HG03469 (cell line): ENCODE measurements around the gene PAMR1.
"Not testable (repeated sequence)": the region's sequence is repeated elsewhere in the genome, so short reads cannot be mapped to it uniquely, and the experiment has no call there.

Source experiments
- ATAC-seq: cut with Tn5 transposase; IDR thresholded peaks from one replicate; pipeline ENCODE4 v1.9.1; 2021; ENCODE audit warnings: mild to moderate bottlenecking, moderate library complexity, moderate number of reproducible peaks; ENCODE audit not compliant: unreplicated experiment

PAMR1 gene, protein sequence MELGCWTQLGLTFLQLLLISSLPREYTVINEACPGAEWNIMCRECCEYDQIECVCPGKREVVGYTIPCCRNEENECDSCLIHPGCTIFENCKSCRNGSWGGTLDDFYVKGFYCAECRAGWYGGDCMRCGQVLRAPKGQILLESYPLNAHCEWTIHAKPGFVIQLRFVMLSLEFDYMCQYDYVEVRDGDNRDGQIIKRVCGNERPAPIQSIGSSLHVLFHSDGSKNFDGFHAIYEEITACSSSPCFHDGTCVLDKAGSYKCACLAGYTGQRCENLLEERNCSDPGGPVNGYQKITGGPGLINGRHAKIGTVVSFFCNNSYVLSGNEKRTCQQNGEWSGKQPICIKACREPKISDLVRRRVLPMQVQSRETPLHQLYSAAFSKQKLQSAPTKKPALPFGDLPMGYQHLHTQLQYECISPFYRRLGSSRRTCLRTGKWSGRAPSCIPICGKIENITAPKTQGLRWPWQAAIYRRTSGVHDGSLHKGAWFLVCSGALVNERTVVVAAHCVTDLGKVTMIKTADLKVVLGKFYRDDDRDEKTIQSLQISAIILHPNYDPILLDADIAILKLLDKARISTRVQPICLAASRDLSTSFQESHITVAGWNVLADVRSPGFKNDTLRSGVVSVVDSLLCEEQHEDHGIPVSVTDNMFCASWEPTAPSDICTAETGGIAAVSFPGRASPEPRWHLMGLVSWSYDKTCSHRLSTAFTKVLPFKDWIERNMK

GRCh38 chr11:35525501-35526175, at the start of gene PAMR1:
PAMR1 (minus strand) TSS chr11:35525616; CDS start chr11:35525585, 31 bp downstream.
- no peak for ATAC-seq

DNA sequence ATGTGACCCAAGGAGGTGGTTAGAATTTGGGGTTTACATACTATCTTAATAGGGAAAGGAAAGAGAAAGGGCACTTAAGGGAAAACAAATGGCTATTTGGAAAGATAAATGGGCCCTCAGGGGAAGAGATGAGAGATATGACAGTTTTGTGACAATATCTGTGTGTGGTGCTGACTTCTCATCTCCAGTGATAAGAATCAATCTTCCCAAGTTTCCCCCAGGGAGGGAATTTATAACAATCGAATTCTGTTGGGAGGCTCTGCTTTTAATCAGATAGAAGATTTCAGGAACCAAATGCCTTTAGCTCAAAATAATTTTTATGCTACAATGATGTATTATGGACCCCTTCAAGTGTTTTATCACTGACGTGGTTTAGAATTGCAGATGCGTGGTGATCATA, 46.3 kb upstream of the PAMR1 start:
- ATAC-seq = no peak

DNA sequence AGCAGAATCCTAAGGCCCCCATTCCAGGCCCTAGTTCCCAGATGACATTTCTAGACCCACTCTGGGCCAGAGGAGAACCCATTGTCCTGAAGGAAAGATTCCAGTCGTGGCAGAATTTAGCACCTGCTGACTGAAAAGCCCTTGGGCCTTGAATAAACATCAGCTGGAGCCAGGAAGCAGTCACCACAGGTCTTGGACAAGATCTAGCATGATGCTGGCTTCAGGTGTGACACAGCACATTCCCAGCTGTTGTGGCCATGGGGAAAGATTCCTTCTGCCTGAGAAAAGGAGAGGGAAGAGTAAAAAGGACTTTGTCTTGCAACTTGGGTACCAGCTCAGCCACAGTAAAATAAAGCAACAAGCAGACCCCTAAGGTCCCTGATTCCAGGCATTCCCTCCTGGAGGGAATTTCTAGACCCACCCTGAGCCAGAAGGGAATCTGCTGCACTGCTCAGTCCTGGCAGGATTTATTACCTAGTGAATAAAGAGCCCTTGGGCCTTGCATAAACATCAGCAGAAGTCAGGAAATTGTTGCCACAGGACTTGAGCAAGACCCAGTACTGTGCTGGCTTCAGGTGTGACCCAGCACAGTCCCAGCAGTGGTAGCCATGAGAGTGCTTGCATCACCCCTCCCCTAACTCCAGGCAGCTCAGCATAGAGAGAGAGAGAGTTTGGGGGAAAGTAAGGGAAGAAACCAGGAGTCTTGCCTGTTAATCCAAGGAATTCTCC, 42.5 kb upstream of the PAMR1 start:
- ATAC-seq = no peak

DNA sequence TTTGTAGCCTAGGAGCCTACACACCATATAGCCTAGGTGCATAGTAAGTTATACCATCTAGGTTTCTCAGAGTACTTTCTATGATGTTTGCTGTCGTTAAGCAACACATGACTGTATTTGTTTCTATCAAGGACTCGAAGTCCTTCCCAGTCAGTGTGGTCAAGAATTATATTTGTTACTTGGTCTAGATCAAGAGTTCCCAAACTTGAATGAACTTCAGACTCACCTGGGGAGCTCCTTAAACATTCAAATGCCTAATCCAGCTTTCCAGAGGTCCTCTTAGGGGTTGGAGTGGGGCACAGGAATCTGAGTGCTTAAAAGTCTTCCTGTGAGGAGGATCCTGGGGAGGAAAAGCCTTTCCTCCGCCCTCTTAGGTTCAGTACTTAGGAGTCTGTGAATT, 41.5 kb upstream of the PAMR1 start:
- ATAC-seq = no peak

DNA sequence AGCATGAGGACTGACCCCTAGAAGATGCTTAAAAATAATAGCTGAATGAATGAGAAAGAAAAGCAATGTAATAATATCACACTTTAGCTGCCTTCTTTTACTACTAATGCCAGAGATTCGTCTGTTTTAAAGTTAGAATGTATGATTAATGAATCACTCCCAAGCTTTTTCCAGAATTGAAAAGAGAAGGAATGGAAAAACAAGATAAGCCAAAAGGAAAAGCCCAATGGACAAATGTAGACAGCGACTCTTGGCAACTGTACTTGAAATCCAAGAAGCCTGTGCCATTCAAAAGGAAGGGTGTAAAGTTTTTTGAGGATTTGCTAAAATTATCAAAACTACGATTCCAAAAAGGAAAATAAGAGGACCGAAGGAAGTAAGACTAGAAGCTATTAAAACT, 40.8 kb upstream of the PAMR1 start:
- no peak for ATAC-seq

DNA sequence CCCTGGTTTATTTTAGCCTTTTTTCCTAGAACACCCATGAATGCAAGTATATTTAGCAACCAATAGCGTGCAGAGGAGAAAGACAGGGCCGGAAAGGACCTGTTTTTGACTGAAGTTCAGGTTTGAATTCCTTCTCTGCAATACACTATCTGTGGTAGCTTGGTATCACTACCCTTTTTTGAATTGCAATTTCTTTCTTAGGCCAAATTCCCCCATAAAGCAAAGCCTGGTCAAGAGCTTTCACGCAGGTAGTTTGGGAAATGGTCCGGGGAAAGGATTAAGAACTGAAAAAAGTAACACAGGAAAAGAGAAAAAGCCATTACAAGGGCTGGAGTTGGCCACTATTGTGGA, 38.8 kb upstream of the PAMR1 start:
- no peak for ATAC-seq

GRCh38 chr11:35563484-35564244, 38.2 kb upstream of the PAMR1 start:
- ATAC-seq = no peak

- ATAC-seq = no peak
Measured at GRCh38 chr11:35559949-35560348, 34.5 kb upstream of the PAMR1 start.

DNA sequence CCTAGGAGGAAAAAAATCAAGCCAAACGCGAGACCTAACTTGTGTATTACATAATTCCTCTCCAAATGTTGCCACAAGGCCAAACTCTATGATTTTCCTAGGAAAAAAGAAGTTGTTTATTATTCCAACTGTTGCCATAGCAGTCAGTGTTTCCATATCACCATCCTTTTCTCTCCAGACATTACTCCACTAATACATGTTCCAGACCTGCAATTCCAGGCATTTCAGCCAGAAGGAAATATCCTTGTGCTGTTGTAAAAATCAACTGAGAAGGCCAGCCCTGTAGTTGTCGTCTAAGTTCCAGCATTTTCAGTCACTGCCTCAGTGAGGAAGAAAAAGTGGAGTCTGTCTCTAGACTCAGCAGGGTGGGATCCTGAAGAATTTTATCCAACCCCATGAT, 33.1 kb upstream of the PAMR1 start:
- ATAC-seq = no peak

DNA sequence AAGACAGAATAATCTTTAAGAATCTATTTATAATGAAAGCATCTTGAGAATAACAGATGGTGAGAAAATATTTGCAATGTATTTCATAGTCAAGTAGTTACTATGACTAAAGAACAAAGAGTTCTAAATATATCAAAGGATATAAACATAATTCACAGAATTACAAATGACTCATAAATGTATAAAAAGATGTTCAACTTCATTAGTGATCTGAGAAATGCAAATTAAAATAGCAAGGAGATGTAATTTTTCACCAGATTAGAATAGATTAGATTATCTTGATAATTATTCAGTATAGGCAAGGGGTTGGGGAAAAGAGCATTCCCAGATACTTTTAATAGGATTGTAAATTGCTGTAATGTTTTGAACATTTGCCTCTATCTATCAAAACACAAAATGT, 30.1 kb upstream of the PAMR1 start:
- no peak for ATAC-seq

DNA sequence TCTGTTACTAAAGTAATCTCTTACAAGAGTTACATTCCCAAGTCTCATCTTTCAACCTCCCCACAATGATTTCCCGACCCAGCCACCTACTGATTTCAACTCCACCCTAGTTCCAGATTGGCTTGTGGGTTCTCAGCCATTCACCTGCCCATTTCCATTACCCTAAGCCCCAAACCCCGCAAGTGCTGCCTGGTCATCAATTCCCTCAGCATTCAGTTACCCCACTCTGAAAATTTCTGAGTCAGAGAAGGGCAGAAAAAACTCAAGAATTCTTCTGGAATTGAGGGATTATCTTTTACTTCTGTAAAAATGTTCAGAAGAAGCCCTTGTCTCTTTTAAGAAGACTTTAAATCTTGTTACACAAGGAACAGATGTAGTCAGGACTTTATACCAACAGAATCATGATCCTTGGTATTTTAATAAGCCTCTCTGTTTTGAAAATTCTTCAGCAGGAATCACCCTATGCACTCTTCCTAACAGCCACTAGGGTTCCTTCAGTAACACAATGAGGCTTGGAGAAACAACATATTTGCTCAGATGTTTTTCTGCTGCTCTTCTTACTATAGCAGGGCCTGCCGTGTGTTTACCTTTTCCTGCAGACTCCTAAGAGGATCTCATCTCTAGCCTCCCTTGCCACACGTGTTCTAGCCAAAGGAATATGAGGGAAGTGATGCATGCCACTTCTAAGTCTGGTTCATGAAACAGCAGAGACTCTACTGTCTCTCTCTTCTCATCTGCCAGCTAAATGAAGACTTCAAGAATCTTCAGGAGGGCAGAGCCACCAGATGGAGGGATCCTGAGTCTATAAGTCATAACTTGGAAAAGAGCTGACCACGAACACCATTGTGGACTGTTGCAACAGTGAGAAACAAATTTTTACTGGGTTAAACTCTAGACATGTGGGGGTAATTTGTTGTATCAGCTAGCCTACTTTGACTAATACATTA, 29.3 kb upstream of the PAMR1 start:
- ATAC-seq = no peak

DNA sequence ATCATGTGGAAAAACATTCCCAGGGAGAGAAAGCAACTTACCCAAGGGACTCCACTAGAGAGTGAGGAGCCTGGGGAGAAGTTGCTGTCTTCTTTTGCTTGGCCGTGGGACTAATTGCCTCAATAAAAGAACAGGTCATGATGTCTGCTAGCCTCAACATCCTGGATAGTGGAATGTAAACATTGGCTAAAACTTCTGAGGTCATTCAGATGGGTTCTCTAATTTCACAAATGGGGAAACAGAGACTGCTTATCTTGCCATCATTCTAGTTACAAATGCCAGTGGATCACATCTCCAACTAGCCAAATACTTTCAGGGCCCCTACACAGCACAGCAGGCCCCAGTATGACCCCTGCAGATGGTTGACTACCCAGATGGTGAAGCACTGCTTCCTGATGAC, 28.4 kb upstream of the PAMR1 start:
- no peak for ATAC-seq

DNA sequence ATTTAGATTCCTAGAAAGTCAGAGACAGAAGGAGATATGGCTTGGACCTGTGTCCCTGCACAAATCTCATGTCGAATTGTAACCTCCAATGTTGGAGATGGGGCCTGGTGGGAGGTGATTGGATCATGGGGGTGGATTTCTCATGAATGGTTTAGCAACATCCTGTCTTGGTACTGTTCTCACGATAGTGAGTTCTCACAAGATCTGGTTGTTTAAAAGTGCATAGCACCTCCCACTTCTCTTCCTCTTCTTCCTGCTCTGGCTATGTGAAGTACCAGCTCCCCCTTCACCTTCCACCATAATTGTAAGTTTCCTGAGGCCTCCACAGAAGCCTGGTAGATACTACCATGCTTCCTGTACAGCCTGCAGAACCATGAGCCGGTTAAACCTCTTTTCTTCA, 27.6 kb upstream of the PAMR1 start:
- ATAC-seq = no peak

- ATAC-seq = no peak
Measured at GRCh38 chr11:35552616-35553015, 27.2 kb upstream of the PAMR1 start.

DNA sequence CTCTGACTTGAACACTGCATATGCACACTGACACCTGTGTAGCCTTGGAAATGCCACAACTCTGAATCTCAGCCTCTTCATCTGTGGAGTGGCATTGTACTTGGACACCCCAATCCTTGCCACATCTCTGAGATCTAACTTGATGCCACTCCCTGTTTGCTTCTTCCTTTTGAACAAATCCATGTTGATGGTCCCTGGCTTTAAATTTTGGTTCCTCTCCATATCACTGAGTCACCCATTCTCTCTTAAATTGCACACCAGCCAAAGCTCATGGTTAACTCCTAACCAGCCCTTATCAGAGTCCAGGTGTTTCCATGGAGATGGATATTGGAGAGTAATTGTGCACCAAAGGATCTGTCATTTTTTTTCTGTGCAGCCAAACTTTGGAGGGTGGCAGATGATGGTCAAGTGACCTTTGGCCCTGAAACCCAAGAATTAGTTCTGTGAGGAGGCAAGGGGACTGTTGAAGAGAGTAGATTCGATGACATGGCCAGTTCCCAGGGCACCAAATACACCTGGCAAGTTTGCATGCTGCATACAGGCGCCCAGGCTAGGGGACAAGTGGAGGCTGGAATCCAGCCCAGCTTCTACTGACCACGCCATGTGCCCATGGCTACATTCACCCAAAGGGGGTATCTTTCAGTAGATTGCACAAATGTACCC, 25.1 kb upstream of the PAMR1 start:
- no peak for ATAC-seq

GRCh38 chr11:35549787-35550186, 24.4 kb upstream of the PAMR1 start:
- no peak for ATAC-seq

DNA sequence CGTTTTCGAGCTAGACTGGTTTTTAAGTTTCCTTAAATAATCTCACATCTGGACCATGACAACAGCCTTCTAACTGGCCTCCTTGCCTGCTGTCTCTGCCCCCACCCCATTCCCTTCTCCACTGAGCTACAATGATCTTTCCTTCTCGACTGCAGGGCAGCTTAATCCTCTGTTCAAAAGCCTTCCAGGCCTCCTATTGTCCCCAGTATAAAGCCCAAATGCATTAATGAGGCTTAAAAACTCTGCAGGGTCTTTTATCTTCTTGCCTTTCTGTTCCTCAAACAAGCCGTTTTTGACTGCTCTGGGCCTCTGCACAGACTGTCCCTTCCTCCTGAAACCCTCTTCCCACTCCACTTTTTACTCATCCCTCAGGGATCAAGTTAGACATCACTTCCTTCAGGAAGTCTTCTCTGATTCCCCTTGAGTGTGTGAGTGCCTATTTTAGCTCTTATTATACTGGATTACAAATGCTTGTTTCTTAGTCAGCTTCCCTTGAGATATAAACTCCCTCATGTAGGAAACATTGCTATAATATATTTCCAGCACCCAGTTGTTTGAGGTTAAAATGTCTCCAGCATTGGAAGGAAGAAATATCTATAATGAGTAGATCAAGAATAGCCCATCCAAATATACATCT, 23.6 kb upstream of the PAMR1 start:
- ATAC-seq = no peak

GRCh38 chr11:35547995-35548394, 22.6 kb upstream of the PAMR1 start:
- ATAC-seq = not testable (repeated sequence)
